Ishikawa (cell line): Measurements from ENCODE around the gene TMEM114.
A peak's percentile ranks its signal among the peaks of the same experiment; 100 is the strongest.

ENCODE experiments used
- CEBPB ChIP-seq: IDR thresholded peaks from 2 replicates; pipeline ENCODE4 v1.6.1; 2012
- CREB1 ChIP-seq: IDR thresholded peaks from 2 replicates; pipeline ENCODE4 v1.6.1; 2012; ENCODE audit warnings: low read depth
- EGR1 ChIP-seq: IDR thresholded peaks from 2 replicates; pipeline ENCODE4 v1.6.1; 2012
- EP300 ChIP-seq: IDR thresholded peaks from 2 replicates; pipeline ENCODE4 v1.6.1; 2012; ENCODE audit warnings: borderline replicate concordance
- FOXM1 ChIP-seq: IDR thresholded peaks from 2 replicates; pipeline ENCODE4 v1.6.1; 2012; ENCODE audit warnings: low read depth, borderline replicate concordance
- MAX ChIP-seq: IDR thresholded peaks from 2 replicates; pipeline ENCODE4 v1.6.1; 2012
- NFIC ChIP-seq: IDR thresholded peaks from 2 replicates; pipeline ENCODE4 v1.6.1; 2012
- RAD21 ChIP-seq: IDR thresholded peaks from 2 replicates; pipeline ENCODE4 v1.6.1; 2012; ENCODE audit warnings: low read depth
- REST ChIP-seq: IDR thresholded peaks from 2 replicates; pipeline ENCODE4 v1.6.1; 2012; ENCODE audit warnings: low read depth, mild to moderate bottlenecking
- TAF1 ChIP-seq: IDR thresholded peaks from 2 replicates; pipeline ENCODE4 v1.6.1; 2012; ENCODE audit warnings: low read depth, mild to moderate bottlenecking
- TCF12 ChIP-seq: IDR thresholded peaks from 2 replicates; pipeline ENCODE4 v1.6.1; 2012; ENCODE audit warnings: low read depth
- TEAD4 ChIP-seq: IDR thresholded peaks from 2 replicates; pipeline ENCODE4 v1.6.1; 2012
- YY1 ChIP-seq: IDR thresholded peaks from 2 replicates; pipeline ENCODE4 v1.6.1; 2012; ENCODE audit warnings: low read depth
- ZBTB7A ChIP-seq: IDR thresholded peaks from 2 replicates; pipeline ENCODE4 v1.6.1; 2012; ENCODE audit warnings: low read depth
- TF ChIP-seq, protein P1 (sequence below): IDR thresholded peaks from 2 replicates; pipeline ENCODE4 v1.6.1; 2012

The TMEM114 gene

DNA sequence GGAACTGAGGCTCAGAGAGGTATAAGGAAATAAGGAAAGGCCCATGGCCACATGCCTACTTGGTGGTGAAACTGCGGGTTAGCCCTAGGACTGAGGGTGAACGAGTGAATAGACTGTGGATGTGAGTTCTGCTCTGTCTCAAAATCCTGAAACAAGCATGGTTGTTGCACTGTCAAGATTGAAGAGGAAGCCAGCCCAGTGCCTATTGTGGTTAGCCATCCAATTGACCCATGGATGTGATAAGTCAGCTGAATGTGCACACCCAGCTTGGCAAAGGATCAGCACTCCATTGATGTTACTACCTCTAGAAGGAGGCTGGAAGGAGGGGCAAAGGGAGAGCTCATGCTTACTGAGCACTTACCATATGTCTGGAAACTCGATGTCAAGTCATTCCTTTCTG is 4.5 kb downstream of the TMEM114 start:
- TF ChIP-seq CEBPB (no peak), EP300 (no peak), TEAD4 (no peak), TCF12 (no peak)

GRCh38 chr16:8585041-8585440 is 5.3 kb downstream of the TMEM114 start:
- TF ChIP-seq YY1: no peak
- no peak for TF ChIP-seq REST
- TF ChIP-seq TEAD4: no peak
- TF ChIP-seq NFIC: no peak
- no peak for TF ChIP-seq RAD21
- no peak for TF ChIP-seq TCF12
- TF ChIP-seq, protein P1, sequence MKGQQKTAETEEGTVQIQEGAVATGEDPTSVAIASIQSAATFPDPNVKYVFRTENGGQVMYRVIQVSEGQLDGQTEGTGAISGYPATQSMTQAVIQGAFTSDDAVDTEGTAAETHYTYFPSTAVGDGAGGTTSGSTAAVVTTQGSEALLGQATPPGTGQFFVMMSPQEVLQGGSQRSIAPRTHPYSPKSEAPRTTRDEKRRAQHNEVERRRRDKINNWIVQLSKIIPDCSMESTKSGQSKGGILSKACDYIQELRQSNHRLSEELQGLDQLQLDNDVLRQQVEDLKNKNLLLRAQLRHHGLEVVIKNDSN: no peak

DNA sequence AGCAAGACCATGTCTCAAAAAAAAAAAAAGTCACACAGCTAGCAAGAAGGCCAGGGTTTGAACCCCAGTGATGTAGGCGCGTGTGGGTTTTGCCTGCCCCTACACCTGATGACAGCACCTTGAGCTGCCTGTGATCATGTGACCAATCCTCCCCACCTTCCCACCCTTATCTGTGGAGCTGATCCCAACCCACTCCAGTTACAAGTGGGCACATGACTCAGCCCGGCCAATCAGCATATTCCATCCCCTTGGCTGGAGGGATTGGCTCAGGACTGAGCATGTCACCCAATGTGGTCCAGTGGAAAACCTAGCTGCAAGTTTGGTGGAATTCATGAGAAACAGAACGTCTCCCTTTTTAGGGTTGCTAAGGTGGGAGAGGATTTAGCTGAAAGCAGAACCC is 6.6 kb downstream of the TMEM114 start:
- TF ChIP-seq REST (no peak), CREB1 (no peak), TCF12 (no peak), FOXM1 (no peak)
- TF ChIP-seq, protein P1: peak; percentile 83

DNA sequence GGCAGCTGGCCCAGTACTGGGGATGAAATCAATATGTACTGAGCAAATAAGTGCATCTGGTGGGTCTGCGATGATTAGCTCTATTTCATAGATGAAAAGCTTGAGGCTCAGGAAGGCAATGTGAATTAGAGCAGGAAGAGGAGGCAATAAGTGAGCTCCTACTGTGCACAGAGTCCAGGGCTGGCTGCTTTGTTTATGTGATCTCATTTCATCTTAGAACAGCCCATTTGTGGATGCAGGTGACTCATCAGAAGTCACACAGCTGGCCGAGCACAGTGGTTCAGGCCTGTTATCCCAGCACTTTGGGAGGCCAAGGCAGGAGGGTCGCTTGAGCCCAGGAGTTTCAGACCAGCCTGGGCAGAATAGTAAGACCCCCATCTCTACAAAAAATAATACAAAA is 7.1 kb downstream of the TMEM114 start:
- TF ChIP-seq REST (no peak), EP300 (no peak), FOXM1 (no peak), YY1 (no peak), CREB1 (no peak), TAF1 (no peak), TEAD4 (no peak), RAD21 (no peak), EGR1 (no peak), CEBPB (no peak), NFIC (no peak), TCF12 (no peak), MAX (no peak), ZBTB7A (no peak)
- TF ChIP-seq, protein P1: no peak

GRCh38 chr16:8581831-8582580 is 8.3 kb downstream of the TMEM114 start:
- TF ChIP-seq CREB1: no peak
- no peak for TF ChIP-seq ZBTB7A
- no peak for TF ChIP-seq TAF1
- no peak for TF ChIP-seq REST
- TF ChIP-seq TCF12: no peak
- TF ChIP-seq YY1: no peak
- TF ChIP-seq RAD21: no peak
- TF ChIP-seq, protein P1: no peak
- no peak for TF ChIP-seq EGR1
- no peak for TF ChIP-seq FOXM1
- no peak for TF ChIP-seq TEAD4
- no peak for TF ChIP-seq CEBPB
- TF ChIP-seq NFIC: no peak
- TF ChIP-seq EP300: no peak
- no peak for TF ChIP-seq MAX
